Measurements from ENCODE around the gene AGA.

Gene AGA

DNA sequence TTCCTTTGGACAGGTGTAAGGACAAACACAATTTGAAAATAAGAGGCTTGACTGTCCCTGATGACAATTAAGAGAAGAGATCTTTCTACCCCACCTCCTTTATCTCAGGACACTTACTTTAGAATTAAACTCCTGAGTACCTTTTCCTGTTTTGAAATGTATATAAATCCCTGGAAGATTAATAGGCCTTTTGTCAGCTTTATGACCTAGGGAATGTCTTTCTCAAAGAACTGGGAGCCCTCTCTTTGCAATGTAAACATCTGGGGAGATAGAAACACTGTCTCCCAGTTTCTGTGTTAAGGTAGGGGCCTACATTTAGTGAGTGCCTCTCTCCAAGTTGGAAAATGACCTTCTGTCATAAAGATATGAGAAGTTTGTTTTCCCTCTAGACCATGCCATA lies 31.7 kb downstream of the AGA start:
- H3K27me3 ChIP-seq = no peaks in the 10 kb centered on the region
- H3K9me3 ChIP-seq = no peaks in the 10 kb centered on the region
- H3K4me1 ChIP-seq = no peaks in the 10 kb centered on the region
- no peak for DNase-seq
- intact Hi-C loops (cut with DNase I; ENCODE audit: low total_unique reads) = no loop called here
- H3K4me3 ChIP-seq = no peak overlapping the region
- no peak for TF ChIP-seq CTCF (IDR thresholded peaks at IDR 0.05)
- H3K27ac ChIP-seq = no peak overlapping the region
- no peaks in the 10 kb centered on the region for H3K36me3 ChIP-seq

DNA sequence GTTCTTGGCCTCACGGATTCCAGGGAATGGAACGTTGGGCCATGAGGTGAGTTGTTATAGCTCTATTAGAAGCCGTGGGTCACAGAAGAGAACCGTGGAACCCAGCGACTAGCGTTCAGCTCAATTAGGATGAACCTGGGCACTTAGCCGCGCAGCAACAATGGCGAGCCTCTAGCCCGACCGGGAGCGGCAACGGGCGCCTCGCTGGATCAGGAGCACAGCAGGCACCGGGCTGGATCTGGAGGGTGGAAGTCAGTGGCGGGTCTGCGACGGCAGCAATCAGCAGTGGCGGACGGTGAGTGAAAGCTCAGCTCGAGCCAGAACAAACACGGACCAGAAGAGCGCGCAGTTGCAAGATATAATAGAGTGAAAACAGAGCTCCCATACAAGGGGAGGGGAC lies 34.2 kb downstream of the AGA start:
- H3K9me3 ChIP-seq = no peaks in the 10 kb centered on the region
- no peaks in the 10 kb centered on the region for H3K4me1 ChIP-seq
- H3K27me3 ChIP-seq = no peaks in the 10 kb centered on the region
- no peak overlapping the region for H3K27ac ChIP-seq
- H3K36me3 ChIP-seq = no peaks in the 10 kb centered on the region
- TF ChIP-seq CTCF (IDR thresholded peaks at IDR 0.05) = no peak
- no peak for DNase-seq
- intact Hi-C loops (cut with DNase I; ENCODE audit: low total_unique reads) = no loop called here
- no peak overlapping the region for H3K4me3 ChIP-seq

DNA sequence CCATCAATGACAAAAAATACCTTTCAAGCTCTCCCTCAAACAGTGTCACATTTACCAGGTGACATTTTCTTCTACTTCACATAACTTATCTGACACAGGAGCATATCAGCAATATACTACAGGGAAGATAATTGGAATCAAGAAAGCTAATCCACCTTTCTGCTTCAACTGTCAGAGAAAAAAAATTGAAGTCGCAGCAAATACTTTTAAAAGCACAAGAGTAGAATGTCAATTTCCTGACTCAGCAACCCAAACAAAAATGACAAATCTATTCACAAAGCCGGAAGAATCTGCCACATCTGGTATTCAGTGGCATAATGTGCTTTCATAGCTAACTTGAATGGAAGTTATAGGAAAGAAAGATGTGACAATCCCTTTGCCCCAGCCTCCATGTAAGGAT lies 36.7 kb downstream of the AGA start:
- no peak overlapping the region for H3K4me3 ChIP-seq
- no peaks in the 10 kb centered on the region for H3K9me3 ChIP-seq
- intact Hi-C loops (cut with DNase I; ENCODE audit: low total_unique reads) = no loop called here
- DNase-seq = no peak
- no peak for TF ChIP-seq CTCF (IDR thresholded peaks at IDR 0.05)
- H3K27ac ChIP-seq = no peak overlapping the region
- H3K36me3 ChIP-seq = no peaks in the 10 kb centered on the region
- H3K27me3 ChIP-seq = no peaks in the 10 kb centered on the region
- no peaks in the 10 kb centered on the region for H3K4me1 ChIP-seq

- intact Hi-C loops (cut with DNase I; ENCODE audit: low total_unique reads) = no loop called here
- Histone ChIP-seq H3K36me3 (no peaks in the 10 kb centered on the region), H3K27me3 (no peaks in the 10 kb centered on the region), H3K9me3 (no peaks in the 10 kb centered on the region), H3K4me3 (no peak overlapping the region), H3K4me1 (no peaks in the 10 kb centered on the region), H3K27ac (no peak overlapping the region)
- TF ChIP-seq CTCF (IDR thresholded peaks at IDR 0.05) = no peak
- DNase-seq = no peak
Observed at GRCh38 chr4:177404986-177405385, 37.3 kb downstream of the AGA start.

DNA sequence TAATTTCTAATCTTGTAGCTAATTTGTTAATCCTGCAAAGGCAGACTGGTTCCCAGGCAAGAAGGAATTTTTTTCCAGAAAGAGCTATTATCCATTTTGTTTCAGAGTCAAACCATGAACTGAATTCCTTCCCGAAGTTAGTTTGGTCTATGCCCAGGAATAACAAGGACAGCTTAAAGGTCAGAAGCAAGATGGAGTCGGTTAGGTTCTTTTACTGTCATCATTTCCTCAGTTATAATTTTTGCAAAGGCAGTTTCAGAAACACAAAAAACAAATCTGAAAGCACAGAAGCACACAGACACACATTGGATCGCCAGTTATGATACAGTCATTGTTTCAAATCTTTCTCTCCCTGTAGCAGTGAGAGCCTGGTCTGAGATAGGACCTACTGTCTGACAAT lies 37.9 kb downstream of the AGA start:
- intact Hi-C loops (cut with DNase I; ENCODE audit: low total_unique reads) = no loop called here
- H3K27ac ChIP-seq = no peak overlapping the region
- H3K27me3 ChIP-seq = no peaks in the 10 kb centered on the region
- TF ChIP-seq CTCF (IDR thresholded peaks at IDR 0.05) = no peak
- H3K4me1 ChIP-seq = no peaks in the 10 kb centered on the region
- DNase-seq = no peak
- H3K36me3 ChIP-seq = no peaks in the 10 kb centered on the region
- no peak overlapping the region for H3K4me3 ChIP-seq
- H3K9me3 ChIP-seq = no peaks in the 10 kb centered on the region

DNA sequence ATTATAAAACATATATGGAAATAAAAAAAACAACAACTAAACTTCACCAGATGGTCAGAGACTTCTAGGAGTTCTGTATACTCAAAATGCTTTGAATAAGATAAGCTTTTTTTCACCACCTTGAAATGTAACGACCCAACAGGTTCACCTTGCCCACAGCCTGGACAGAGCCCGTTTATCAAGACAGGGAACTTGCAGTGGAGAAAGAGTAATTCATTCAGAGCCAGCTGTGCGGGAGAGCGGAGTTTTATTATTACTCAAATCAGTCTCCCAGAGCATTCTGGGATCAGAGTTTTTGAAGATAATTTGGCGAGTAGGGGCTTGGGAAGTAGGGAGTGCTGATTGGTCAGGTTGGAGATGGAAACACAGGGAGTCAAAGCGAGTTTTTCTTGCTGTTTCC lies 38.5 kb downstream of the AGA start:
- Histone ChIP-seq H3K9me3 (no peaks in the 10 kb centered on the region), H3K4me1 (no peaks in the 10 kb centered on the region), H3K4me3 (no peak overlapping the region), H3K27ac (no peak overlapping the region), H3K36me3 (no peaks in the 10 kb centered on the region), H3K27me3 (no peaks in the 10 kb centered on the region)
- no peak for TF ChIP-seq CTCF (IDR thresholded peaks at IDR 0.05)
- no peak for DNase-seq
- intact Hi-C loops (cut with DNase I; ENCODE audit: low total_unique reads) = no loop called here
